Measurements from ENCODE around the gene FGF4.
"Not testable (repeated sequence)": the region's sequence is repeated elsewhere in the genome, so short reads cannot be mapped to it uniquely, and the experiment has no call there.

FGF4 gene

DNA sequence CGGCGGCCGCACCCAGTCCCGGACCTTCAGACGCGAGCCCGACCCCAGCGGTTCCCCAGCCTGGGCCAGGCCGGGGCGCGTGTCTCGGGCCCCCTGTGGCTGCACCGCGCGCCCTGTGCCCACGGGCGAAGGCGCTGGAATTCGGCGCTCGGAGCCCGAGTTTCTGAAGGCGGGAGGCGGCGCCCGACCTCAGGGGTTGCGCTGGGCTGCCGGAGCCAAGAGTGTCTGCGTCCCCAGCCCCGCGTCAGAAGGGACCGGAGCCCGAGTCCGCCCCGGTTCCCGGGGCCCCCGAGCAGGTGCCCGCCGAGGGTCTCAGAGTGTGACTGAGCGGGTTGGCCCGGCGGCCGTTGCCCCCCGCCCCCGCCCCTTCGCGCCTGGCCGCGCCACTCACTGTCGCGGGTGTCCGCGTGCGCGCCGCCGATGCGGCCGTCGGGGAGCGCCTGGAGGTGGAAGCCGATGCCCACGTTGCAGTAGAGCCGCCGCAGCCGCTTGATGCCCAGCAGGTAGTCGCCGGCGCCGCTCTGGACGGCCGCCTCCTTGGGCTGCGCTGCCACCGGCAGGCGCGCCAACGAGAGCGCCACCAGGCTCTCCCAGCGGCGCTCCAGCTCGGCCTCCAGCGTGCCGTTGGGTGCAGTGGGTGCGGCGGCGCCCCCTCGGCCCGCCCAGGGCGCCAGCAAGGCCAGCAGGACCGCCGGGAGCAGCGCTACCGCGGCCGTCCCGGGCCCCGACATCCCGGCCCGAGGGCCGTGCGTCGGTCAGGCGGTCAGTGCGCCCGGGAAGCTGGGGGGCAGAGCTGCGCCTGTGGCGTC lies 583 bp downstream of the FGF4 start:
- TF ChIP-seq, protein P1, sequence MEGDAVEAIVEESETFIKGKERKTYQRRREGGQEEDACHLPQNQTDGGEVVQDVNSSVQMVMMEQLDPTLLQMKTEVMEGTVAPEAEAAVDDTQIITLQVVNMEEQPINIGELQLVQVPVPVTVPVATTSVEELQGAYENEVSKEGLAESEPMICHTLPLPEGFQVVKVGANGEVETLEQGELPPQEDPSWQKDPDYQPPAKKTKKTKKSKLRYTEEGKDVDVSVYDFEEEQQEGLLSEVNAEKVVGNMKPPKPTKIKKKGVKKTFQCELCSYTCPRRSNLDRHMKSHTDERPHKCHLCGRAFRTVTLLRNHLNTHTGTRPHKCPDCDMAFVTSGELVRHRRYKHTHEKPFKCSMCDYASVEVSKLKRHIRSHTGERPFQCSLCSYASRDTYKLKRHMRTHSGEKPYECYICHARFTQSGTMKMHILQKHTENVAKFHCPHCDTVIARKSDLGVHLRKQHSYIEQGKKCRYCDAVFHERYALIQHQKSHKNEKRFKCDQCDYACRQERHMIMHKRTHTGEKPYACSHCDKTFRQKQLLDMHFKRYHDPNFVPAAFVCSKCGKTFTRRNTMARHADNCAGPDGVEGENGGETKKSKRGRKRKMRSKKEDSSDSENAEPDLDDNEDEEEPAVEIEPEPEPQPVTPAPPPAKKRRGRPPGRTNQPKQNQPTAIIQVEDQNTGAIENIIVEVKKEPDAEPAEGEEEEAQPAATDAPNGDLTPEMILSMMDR (IDR thresholded peaks at IDR 0.05; ENCODE audit: insufficient read depth, low read depth, low read length, missing control alignments), result no peak
- no peak for DNase-seq (ENCODE audit: low read depth)
- no peak overlapping the region for H3K4me3 ChIP-seq (ENCODE audit: low read length)

DNA sequence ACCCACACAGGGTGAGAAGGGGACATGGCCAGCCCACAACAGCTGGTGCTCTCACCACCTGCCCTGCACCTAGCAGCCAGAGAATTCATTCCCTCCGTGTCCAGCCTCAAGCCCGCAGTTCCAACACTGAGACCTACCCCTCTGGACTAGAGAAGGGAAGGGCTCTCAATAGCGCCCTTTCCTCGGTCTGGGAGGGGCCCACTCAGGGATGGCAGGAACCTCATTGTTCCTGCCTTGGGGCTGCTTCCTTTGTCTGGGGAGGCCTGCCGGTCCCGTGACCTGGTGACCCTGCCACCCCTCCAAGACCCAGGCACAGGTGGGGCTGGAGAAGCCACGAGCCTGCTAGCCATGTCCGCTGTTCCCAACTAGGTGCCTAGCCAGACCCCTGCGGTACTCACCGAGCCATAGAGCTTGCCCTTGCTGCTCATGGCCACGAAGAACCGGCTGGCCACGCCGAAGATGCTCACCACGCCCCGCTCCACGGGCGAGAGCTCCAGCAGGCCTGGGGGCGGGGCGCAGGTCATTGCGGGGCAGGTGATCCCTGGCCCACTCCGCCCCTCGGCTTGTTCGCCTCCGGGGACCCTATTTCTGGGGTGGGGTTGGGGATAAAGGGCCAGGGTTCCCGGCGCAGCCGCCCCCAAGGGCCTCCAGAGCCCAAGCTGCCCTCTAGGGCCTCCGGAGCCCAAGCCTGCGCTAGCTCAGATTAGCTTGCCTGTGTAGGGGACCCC lies 1.4 kb downstream of the FGF4 start:
- TF ChIP-seq, protein P1 (IDR thresholded peaks at IDR 0.05; ENCODE audit: insufficient read depth, low read depth, low read length, missing control alignments), result no peak
- DNase-seq (ENCODE audit: low read depth), result no peak
- no peak overlapping the region for H3K4me3 ChIP-seq (ENCODE audit: low read length)

DNA sequence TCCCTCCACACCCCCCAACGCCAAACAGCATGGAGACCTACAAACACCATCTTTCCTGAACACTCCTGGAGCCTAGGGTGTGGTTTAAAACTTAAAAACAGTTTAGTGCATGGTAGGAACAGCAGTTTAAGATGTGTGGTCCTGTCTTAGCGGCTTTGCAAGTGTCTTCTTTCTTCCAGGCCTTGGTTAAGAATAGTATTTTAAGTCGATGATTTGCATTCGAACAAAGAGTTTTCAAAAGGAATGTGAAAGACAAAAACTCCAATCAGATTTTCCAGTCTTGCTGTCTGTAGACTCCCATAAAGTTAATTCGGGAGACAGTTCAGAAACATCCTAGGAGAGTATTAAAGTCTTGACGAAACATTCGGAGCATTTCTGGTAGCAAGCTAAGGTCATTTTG lies 3.7 kb downstream of the FGF4 start:
- no peak overlapping the region for H3K4me3 ChIP-seq (ENCODE audit: low read length)
- TF ChIP-seq, protein P1 (IDR thresholded peaks at IDR 0.05; ENCODE audit: insufficient read depth, low read depth, low read length, missing control alignments), result no peak
- DNase-seq (ENCODE audit: low read depth), result no peak

- TF ChIP-seq, protein P1 (IDR thresholded peaks at IDR 0.05; ENCODE audit: insufficient read depth, low read depth, low read length, missing control alignments), result no peak
- no peak for DNase-seq (ENCODE audit: low read depth)
- H3K4me3 ChIP-seq (ENCODE audit: low read length), result no peak overlapping the region
Observed at GRCh38 chr11:69770540-69770939, 4.6 kb downstream of the FGF4 start.

DNA sequence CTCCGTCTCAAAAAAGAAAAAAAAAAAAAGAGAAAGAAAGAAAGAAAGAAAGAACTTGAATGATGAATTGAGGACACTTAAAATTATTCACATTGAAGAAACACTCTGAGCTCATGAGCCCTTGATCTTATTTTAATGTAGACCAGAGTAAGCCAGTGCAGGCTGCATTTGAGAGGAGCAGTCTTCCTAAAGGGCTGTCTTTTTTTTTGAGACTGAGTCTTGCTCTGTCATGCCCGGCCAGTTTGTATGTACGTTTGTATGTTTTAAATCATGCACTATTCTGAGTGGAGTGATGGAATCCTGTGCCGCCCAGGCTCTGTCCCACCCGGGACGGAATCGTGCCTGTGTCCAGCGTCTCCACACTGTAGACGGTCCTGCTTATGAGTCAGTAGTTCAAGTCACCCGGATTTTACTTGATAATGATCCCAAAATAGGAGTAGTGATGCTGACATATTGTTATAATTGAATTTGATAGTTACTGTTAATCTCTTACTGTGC lies 9.6 kb downstream of the FGF4 start:
- DNase-seq (ENCODE audit: low read depth), result no peak
- no peak overlapping the region for H3K4me3 ChIP-seq (ENCODE audit: low read length)
- TF ChIP-seq, protein P1 (IDR thresholded peaks at IDR 0.05; ENCODE audit: insufficient read depth, low read depth, low read length, missing control alignments), result no peak

- H3K4me3 ChIP-seq (ENCODE audit: low read length); DNase-seq (ENCODE audit: low read depth): not testable (repeated sequence)
Observed at GRCh38 chr11:69764918-69765317, 10.2 kb downstream of the FGF4 start.

DNA sequence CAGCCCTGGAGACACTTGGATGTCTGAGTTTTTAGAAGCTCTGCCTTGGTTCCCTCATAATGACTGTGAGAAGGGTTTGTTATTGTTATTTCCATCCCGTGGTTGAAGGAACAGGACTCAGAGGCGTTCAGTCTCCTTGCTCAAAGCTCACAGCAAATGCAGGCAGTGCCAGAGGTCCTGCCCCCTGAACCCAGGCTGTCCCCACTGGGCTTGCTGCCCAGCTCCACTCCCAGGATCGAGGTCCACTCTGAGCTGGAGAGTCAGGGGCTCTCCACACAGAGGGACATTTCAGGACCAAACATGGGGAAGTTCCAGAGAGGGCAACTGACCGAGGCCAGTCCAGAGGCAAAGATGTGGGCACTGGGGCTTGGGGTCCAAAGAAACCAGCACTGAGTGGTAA lies 14.8 kb downstream of the FGF4 start:
- TF ChIP-seq, protein P1 (IDR thresholded peaks at IDR 0.05; ENCODE audit: insufficient read depth, low read depth, low read length, missing control alignments), result no peak
- H3K4me3 ChIP-seq (ENCODE audit: low read length), result no peak overlapping the region
- no peak for DNase-seq (ENCODE audit: low read depth)

All from epithelial cell of esophagus (primary cell).